IMR-90 (cell line): ENCODE data around the gene PAWR. TPM values are rescaled to one million over a fixed set of nuclear protein-coding genes. Genes with fewer than 3 reads are reported as not detected.

ENCODE experiments used
- ATAC-seq: fragments of 200-7000 bp; cut with Tn5 transposase; 2 replicates; pipeline ENCODE4 v1.9.1; 2020; ENCODE audit warnings: low read depth, mild to moderate bottlenecking, moderate library complexity
- BruUV-seq: library from RNA; stranded (reverse); fragments of 400-500 nt; replicated peaks from 2 replicates; lab custom pipeline; 2021; lab: Mats Ljungman, UMichigan
- CTCF ChIA-PET: fragments of 300-600 bp; formaldehyde crosslinking; extraction: SDS; loops from one replicate; lab custom pipeline; 2021; ENCODE audit warnings: antibody characterized with exemption; lab: Yijun Ruan, JAX
- POLR2A ChIA-PET: fragments of 300-600 bp; sonication (Branson Sonifier 250); formaldehyde crosslinking; loops from one replicate; lab custom pipeline; 2022; ENCODE audit warnings: antibody characterized with exemption; ENCODE audit not compliant: unreplicated experiment; lab: Charles Lee
- DNase-seq: peaks from one replicate; pipeline ENCODE4 v3.0.0; 2013
- H2AFZ ChIP-seq: replicated peaks from 2 replicates; pipeline ENCODE3; 2013; ENCODE audit warnings: low read length, mild to moderate bottlenecking; ENCODE audit not compliant: poor library complexity
- H2AK5ac ChIP-seq: 2 replicates; pipeline ENCODE4 v1.6.1; 2013; ENCODE audit warnings: low read depth, low read length, inconsistent platforms
- H2AK9ac ChIP-seq: replicated peaks from 2 replicates; pipeline ENCODE3; 2013; ENCODE audit warnings: mild to moderate bottlenecking, low read depth, low read length, moderate library complexity; ENCODE audit not compliant: poor library complexity
- H2BK120ac ChIP-seq: 2 replicates; pipeline ENCODE4 v1.6.1; 2013; ENCODE audit warnings: low read depth, low read length, inconsistent platforms
- H2BK15ac ChIP-seq: 3 replicates; pipeline ENCODE4 v1.6.1; 2013; ENCODE audit warnings: low read depth, low read length, inconsistent platforms
- H2BK20ac ChIP-seq: 2 replicates; pipeline ENCODE4 v1.6.1; 2013; ENCODE audit warnings: low read depth, mild to moderate bottlenecking, inconsistent platforms, low read length, moderate library complexity
- H2BK5ac ChIP-seq: 2 replicates; pipeline ENCODE4 v1.6.1; 2013; ENCODE audit warnings: mild to moderate bottlenecking, low read depth, low read length, inconsistent platforms; ENCODE audit not compliant: poor library complexity, severe bottlenecking
- H3K14ac ChIP-seq: replicated peaks from 2 replicates; pipeline ENCODE4 v1.6.1; 2013; ENCODE audit warnings: low read depth, low read length, inconsistent platforms
- H3K18ac ChIP-seq: 2 replicates; pipeline ENCODE4 v1.6.1; 2013; ENCODE audit warnings: low read depth, low read length, control low read depth
- H3K23ac ChIP-seq: 2 replicates; pipeline ENCODE4 v1.6.1; 2013; ENCODE audit warnings: low read depth, low read length, inconsistent platforms
- H3K27ac ChIP-seq: 2 replicates; pipeline ENCODE4 v1.5.1; 2013; ENCODE audit warnings: mild to moderate bottlenecking, control low read depth, low read length; ENCODE audit not compliant: insufficient read depth
- H3K27me3 ChIP-seq: 2 replicates; pipeline ENCODE4 v1.6.1; 2013; ENCODE audit warnings: low read length; ENCODE audit not compliant: control insufficient read depth, insufficient read depth
- H3K36me3 ChIP-seq: 2 replicates; pipeline ENCODE4 v1.6.1; 2013; ENCODE audit warnings: low read length, mixed read lengths; ENCODE audit not compliant: control insufficient read depth, insufficient read depth
- H3K4ac ChIP-seq: 2 replicates; pipeline ENCODE4 v1.6.1; 2013; ENCODE audit warnings: low read depth, low read length, inconsistent platforms
- H3K4me1 ChIP-seq: 2 replicates; pipeline ENCODE4 v1.6.1; 2013; ENCODE audit warnings: low read length, mixed read lengths; ENCODE audit not compliant: control insufficient read depth, insufficient read depth
- H3K4me2 ChIP-seq: 2 replicates; pipeline ENCODE4 v1.6.1; 2013; ENCODE audit warnings: low read depth, mild to moderate bottlenecking, control low read depth, low read length, moderate library complexity
- H3K4me3 ChIP-seq: 2 replicates; pipeline ENCODE4 v1.5.1; 2013; ENCODE audit warnings: low read depth, mild to moderate bottlenecking, control low read depth, low read length, moderate library complexity; ENCODE audit not compliant: insufficient read depth
- H3K56ac ChIP-seq: 2 replicates; pipeline ENCODE4 v1.6.1; 2013; ENCODE audit warnings: low read length, inconsistent platforms; ENCODE audit not compliant: insufficient read depth; ENCODE audit errors: extremely low read depth
- H3K79me1 ChIP-seq, 2 experiments: 2 replicates each; pipeline ENCODE4 v1.6.1; 2013; ENCODE audit warnings: low read length in 2 of 2, inconsistent platforms in 1 of 2, low read depth in 1 of 2
- H3K9ac ChIP-seq: 2 replicates; pipeline ENCODE4 v1.6.1; 2013; ENCODE audit warnings: low read depth, low read length, control low read depth
- H3K9me1 ChIP-seq: 2 replicates; pipeline ENCODE4 v1.6.1; 2013; ENCODE audit warnings: low read length, inconsistent platforms; ENCODE audit not compliant: insufficient read depth
- H3K9me3 ChIP-seq: 2 replicates; pipeline ENCODE4 v1.6.1; 2013; ENCODE audit warnings: low read length; ENCODE audit not compliant: control insufficient read depth, insufficient read depth
- H4K20me1 ChIP-seq: 2 replicates; pipeline ENCODE4 v1.6.1; 2013; ENCODE audit warnings: low read length, inconsistent platforms; ENCODE audit not compliant: insufficient read depth
- H4K5ac ChIP-seq: 2 replicates; pipeline ENCODE4 v1.6.1; 2013; ENCODE audit warnings: mild to moderate bottlenecking, low read depth, low read length, control low read depth
- H4K8ac ChIP-seq, 2 experiments: 2 replicates each; pipeline ENCODE4 v1.6.1; 2013; ENCODE audit warnings: low read depth in 2 of 2, low read length in 2 of 2, control low read depth in 1 of 2, inconsistent platforms in 1 of 2
- H4K91ac ChIP-seq: 2 replicates; pipeline ENCODE4 v1.6.1; 2013; ENCODE audit warnings: low read depth, low read length, inconsistent platforms; ENCODE audit not compliant: insufficient read depth
- BHLHE40 ChIP-seq: fragments of 150-350 bp; IDR thresholded peaks from 2 replicates; pipeline ENCODE4 v1.6.1; 2016; ENCODE audit warnings: mild to moderate bottlenecking, low read depth, low read length
- CEBPB ChIP-seq: IDR thresholded peaks from 2 replicates; pipeline ENCODE4 v1.6.1; 2012; ENCODE audit warnings: low read depth, low read length, improper control_type of control experiment
- CHD1 ChIP-seq: IDR thresholded peaks from 2 replicates; pipeline ENCODE4 v1.6.1; 2012; ENCODE audit warnings: low read depth, low read length, improper control_type of control experiment
- FOS ChIP-seq: fragments of 150-350 bp; IDR thresholded peaks from 2 replicates; pipeline ENCODE4 v1.6.1; 2016; ENCODE audit warnings: low read depth, low read length
- MAFK ChIP-seq: IDR thresholded peaks from 2 replicates; pipeline ENCODE4 v1.6.1; 2012; ENCODE audit warnings: low read depth, low read length, improper control_type of control experiment
- MAZ ChIP-seq: IDR thresholded peaks from 2 replicates; pipeline ENCODE4 v1.6.1; 2012; ENCODE audit warnings: low read depth, mild to moderate bottlenecking, low read length, improper control_type of control experiment, moderate library complexity, borderline replicate concordance
- MXI1 ChIP-seq: IDR thresholded peaks from 2 replicates; pipeline ENCODE4 v1.6.1; 2012; ENCODE audit warnings: low read depth, mild to moderate bottlenecking, low read length, moderate library complexity, borderline replicate concordance
- NFE2L2 ChIP-seq: fragments of 150-350 bp; IDR thresholded peaks from 2 replicates; pipeline ENCODE4 v1.6.1; 2016; ENCODE audit warnings: low read depth, mild to moderate bottlenecking, low read length
- POLR2A ChIP-seq: IDR thresholded peaks from 2 replicates; pipeline ENCODE4 v1.6.1; 2012; ENCODE audit warnings: mild to moderate bottlenecking, low read depth, low read length
- RAD21 ChIP-seq: IDR thresholded peaks from 2 replicates; pipeline ENCODE4 v1.6.1; 2012; ENCODE audit warnings: low read length, improper control_type of control experiment
- RCOR1 ChIP-seq: IDR thresholded peaks from 2 replicates; pipeline ENCODE4 v1.6.1; 2012; ENCODE audit warnings: mild to moderate bottlenecking, low read length, improper control_type of control experiment; ENCODE audit not compliant: insufficient replicate concordance
- RFX5 ChIP-seq: IDR thresholded peaks from 2 replicates; pipeline ENCODE4 v1.8.0; 2012; ENCODE audit warnings: low read depth, mild to moderate bottlenecking, low read length, moderate library complexity
- SMC3 ChIP-seq: fragments of 150-350 bp; IDR thresholded peaks from 2 replicates; pipeline ENCODE4 v1.6.1; 2016; ENCODE audit warnings: low read depth, mild to moderate bottlenecking, antibody characterized with exemption, low read length, moderate library complexity
- WGBS, 2 experiments: methylation state at CpG; one replicate each; pipeline versions ENCODE4 v1.1.5 to v1.1.7; 2013; ENCODE audit warnings: missing lambda C conversion rate in 2 of 2; ENCODE audit not compliant: insufficient read length in 1 of 2; ENCODE audit errors: extremely low coverage in 2 of 2; 5-methylcytosine and 5-hydroxymethylcytosine counted together
- dilution Hi-C: fragments of 300-500 bp; cut with HindIII; formaldehyde crosslinking; loops from one replicate; pipeline ENCODE4 v1.14.3; 2018; ENCODE audit warnings: low sequenced_read_pairs; ENCODE audit not compliant: unreplicated experiment
- in situ Hi-C: fragments of 300-500 bp; cut with MboI; formaldehyde crosslinking; loops from 3 replicates; pipeline ENCODE4 v1.14.3; 2019; ENCODE audit warnings: low sequenced_read_pairs, inconsistent platforms, mixed read lengths
- intact Hi-C: fragments of 100-400 bp; cut with micrococcal nuclease; formaldehyde crosslinking; loops from 2 replicates; pipeline ENCODE4 v1.10.0; 2022
- polyA plus RNA-seq, 3 experiments: library from polyadenylated mRNA; depleted of rRNA; stranded (reverse); fragments of >200 nt; gene quantifications; 2 replicates each; pipeline ENCODE4 v1.2.3, GENCODE V29; 2012; ENCODE audit warnings: low replicate concordance in 1 of 3
- total RNA-seq: library from RNA; depleted of rRNA; stranded (reverse); fragments of >200 nt; gene quantifications from 2 replicates; pipeline ENCODE4 v1.2.3, GENCODE V29; 2012
- TF ChIP-seq, protein P1 (sequence below): fragments of 150-350 bp; IDR thresholded peaks from 2 replicates; pipeline ENCODE4 v1.6.1; 2016; ENCODE audit warnings: low read depth, mild to moderate bottlenecking, low read length, moderate library complexity, borderline replicate concordance
- TF ChIP-seq, protein P2 (sequence below): conservative IDR thresholded peaks from 2 replicates; pipeline ENCODE4 v1.5.1; 2012; ENCODE audit warnings: mild to moderate bottlenecking, low read depth, low read length, improper control_type of control experiment

Gene PAWR
- total and polyA plus RNA-seq, 2 of the 4 experiments (the other 2 are of a cell fraction) = 13.2 to 13.6 TPM

DNA sequence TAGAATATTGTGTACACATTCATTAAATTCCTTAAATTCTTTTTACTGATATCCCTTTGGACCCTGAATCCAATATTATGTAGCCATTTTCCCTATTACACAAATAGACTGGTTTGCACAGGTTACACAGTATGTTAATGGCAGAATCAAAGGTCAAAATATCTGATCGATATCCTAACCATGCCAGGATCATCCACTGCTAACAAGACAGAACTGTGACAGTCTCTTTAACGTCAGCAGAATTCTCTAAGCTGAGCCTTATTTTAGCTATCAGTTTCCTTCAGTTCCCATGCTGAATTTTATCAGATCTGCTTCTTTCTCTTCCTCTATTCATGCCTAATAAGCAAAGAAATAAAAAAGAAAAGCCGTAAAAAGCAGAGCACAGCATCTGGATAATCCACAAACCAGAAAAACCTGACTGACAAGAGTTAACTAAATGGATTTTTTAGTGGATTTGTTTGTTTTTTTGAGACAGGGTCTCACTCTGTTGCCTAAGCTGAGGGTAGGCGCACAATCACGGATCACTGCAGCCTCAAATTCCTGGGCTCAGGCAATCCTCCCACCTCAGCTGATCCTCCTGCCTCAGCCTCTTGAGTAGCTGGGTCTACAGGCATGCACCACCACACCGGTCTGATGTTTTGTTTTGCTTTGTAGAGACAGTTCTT is 130.4 kb downstream of the PAWR start:
- Histone ChIP-seq H2AFZ (no peak overlapping the region), H2BK120ac (peak overlapping the region; percentile 64), H3K4me2 (no peak overlapping the region; the same call in 1 of the 2 replicates), H3K23ac (peak overlapping the region; percentile 7; the same call in 1 of the 2 replicates), H3K9me3 (peaks cover 4% of the 10 kb centered on the region), H3K36me3 (peaks cover 1% of the 10 kb centered on the region; the same call in 1 of the 2 replicates), H3K14ac (peak overlapping the region; percentile 49), H3K56ac (no peak overlapping the region; the same call in 1 of the 2 replicates), H3K27me3 (no peaks in the 10 kb centered on the region), H2BK15ac (peak overlapping the region; percentile 25; the same call in 1 of the 3 replicates), H2BK5ac (peak overlapping the region; percentile 18), H3K4ac (peak overlapping the region; percentile 58), H4K8ac (peak overlapping the region in 1 of 2 experiments; percentile 61; a peak in 1 of 4 replicates), H4K91ac (peak overlapping the region; percentile 60), H4K20me1 (no peaks in the 10 kb centered on the region), H4K5ac (peak overlapping the region; percentile 59; the same call in 1 of the 2 replicates), H3K79me1 (peaks cover 0 to 10% of the 10 kb centered on the region in 2 experiments; a peak in 1 of 4 replicates), H2BK20ac (peak overlapping the region; percentile 90), H2AK5ac (peak overlapping the region; percentile 74; the same call in 1 of the 2 replicates), H3K4me1 (peaks cover 14% of the 10 kb centered on the region), H3K4me3 (no peak overlapping the region), H3K9ac (no peak overlapping the region; the same call in 1 of the 2 replicates), H3K18ac (peak overlapping the region; percentile 90), H3K9me1 (no peaks in the 10 kb centered on the region), H2AK9ac (no peak overlapping the region), H3K27ac (no peak overlapping the region)
- ATAC-seq (no peak), DNase-seq (no peak)
- in situ Hi-C loops = no loop called here
- POLR2A ChIA-PET = interaction anchor here (0.6 kb wide), 1 partner anchor 188 kb away, joined by 3 read pairs; no protein-coding TSS in a partner anchor
- WGBS, 2 experiments = no CpG with 5 or more reads among the region's 6 CpGs
- dilution Hi-C loops = no loop called here
- BruUV-seq = no TSS peak
- CTCF ChIA-PET = interaction anchor here (0.7 kb wide), 2 partner anchors 136 to 140 kb away, joined by 3 to 4 read pairs; no protein-coding TSS in a partner anchor
- intact Hi-C loops = no loop called here
- no peak for TF ChIP-seq FOS
- TF ChIP-seq, protein P1, sequence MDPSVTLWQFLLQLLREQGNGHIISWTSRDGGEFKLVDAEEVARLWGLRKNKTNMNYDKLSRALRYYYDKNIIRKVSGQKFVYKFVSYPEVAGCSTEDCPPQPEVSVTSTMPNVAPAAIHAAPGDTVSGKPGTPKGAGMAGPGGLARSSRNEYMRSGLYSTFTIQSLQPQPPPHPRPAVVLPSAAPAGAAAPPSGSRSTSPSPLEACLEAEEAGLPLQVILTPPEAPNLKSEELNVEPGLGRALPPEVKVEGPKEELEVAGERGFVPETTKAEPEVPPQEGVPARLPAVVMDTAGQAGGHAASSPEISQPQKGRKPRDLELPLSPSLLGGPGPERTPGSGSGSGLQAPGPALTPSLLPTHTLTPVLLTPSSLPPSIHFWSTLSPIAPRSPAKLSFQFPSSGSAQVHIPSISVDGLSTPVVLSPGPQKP = no peak
- no peak for TF ChIP-seq MAFK
- TF ChIP-seq NFE2L2 = no peak
- TF ChIP-seq CEBPB = no peak
- no peak for TF ChIP-seq MAZ
- TF ChIP-seq, protein P2, sequence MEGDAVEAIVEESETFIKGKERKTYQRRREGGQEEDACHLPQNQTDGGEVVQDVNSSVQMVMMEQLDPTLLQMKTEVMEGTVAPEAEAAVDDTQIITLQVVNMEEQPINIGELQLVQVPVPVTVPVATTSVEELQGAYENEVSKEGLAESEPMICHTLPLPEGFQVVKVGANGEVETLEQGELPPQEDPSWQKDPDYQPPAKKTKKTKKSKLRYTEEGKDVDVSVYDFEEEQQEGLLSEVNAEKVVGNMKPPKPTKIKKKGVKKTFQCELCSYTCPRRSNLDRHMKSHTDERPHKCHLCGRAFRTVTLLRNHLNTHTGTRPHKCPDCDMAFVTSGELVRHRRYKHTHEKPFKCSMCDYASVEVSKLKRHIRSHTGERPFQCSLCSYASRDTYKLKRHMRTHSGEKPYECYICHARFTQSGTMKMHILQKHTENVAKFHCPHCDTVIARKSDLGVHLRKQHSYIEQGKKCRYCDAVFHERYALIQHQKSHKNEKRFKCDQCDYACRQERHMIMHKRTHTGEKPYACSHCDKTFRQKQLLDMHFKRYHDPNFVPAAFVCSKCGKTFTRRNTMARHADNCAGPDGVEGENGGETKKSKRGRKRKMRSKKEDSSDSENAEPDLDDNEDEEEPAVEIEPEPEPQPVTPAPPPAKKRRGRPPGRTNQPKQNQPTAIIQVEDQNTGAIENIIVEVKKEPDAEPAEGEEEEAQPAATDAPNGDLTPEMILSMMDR = no peak
- TF ChIP-seq RAD21 = no peak
- no peak for TF ChIP-seq SMC3
- no peak for TF ChIP-seq CHD1
- no peak for TF ChIP-seq MXI1
- TF ChIP-seq POLR2A = no peak
- no peak for TF ChIP-seq RCOR1
- TF ChIP-seq RFX5 = no peak
- TF ChIP-seq BHLHE40 = no peak
